AG04450 (cell line): ENCODE measurements around the gene ARHGAP1. TPM values are rescaled to one million over a fixed set of nuclear protein-coding genes. Genes with fewer than 3 reads are reported as not detected.

ENCODE experiments used
- CTCF ChIA-PET: fragments of 300-600, 350-600 bp; formaldehyde crosslinking; extraction: SDS; loops from one replicate; lab custom pipeline; 2022; ENCODE audit warnings: antibody characterized with exemption, inconsistent platforms; lab: Charles Lee
- POLR2A ChIA-PET: fragments of 350-600 bp; formaldehyde crosslinking; extraction: SDS; loops from one replicate; lab custom pipeline; 2021; ENCODE audit warnings: antibody characterized with exemption, inconsistent platforms; lab: Yijun Ruan, JAX
- DNase-seq: peaks from one replicate; pipeline ENCODE4 v3.0.0-alpha.2; 2011; ENCODE audit warnings: low read depth, low spot score
- H3K27ac ChIP-seq: one replicate; pipeline ENCODE4 v1.5.1; 2012; ENCODE audit warnings: low read depth, low read length, control low read depth
- H3K27me3 ChIP-seq: one replicate; pipeline ENCODE4 v1.6.0; 2012; ENCODE audit warnings: low read length; ENCODE audit not compliant: control insufficient read depth, insufficient read depth
- H3K4me3 ChIP-seq: 2 replicates; pipeline ENCODE4 v1.5.1; 2011; ENCODE audit warnings: mild to moderate bottlenecking, low read depth, low read length, control low read depth
- H3K9me3 ChIP-seq: 2 replicates; pipeline ENCODE4 v1.5.1; 2012; ENCODE audit warnings: low read length; ENCODE audit not compliant: control insufficient read depth, insufficient read depth
- CTCF ChIP-seq: IDR thresholded peaks from 2 replicates; pipeline ENCODE4 v1.5.1; 2011; ENCODE audit warnings: low read depth, low read length, control low read depth, inconsistent platforms
- polyA plus RNA-seq: library from polyadenylated mRNA; depleted of rRNA; stranded (reverse); fragments of >200 nt; gene quantifications from 2 replicates; pipeline ENCODE4 v1.2.3, GENCODE V29; 2011

Gene ARHGAP1
- polyA plus RNA-seq, 1 experiment = 42.4 TPM

GRCh38 chr11:46678741-46679130, 21.7 kb downstream of the ARHGAP1 start:
- Histone ChIP-seq H3K27ac (no peak overlapping the region), H3K9me3 (no peaks in the 10 kb centered on the region), H3K4me3 (no peak overlapping the region), H3K27me3 (no peaks in the 10 kb centered on the region)
- ChIA-PET CTCF (no interaction called here), POLR2A (no interaction called here)
- no peak for DNase-seq
- TF ChIP-seq CTCF = no peak

- ChIA-PET POLR2A (interaction anchor here (0.7 kb wide), 1 partner anchor 29 kb away, joined by 5 read pairs; no protein-coding TSS in a partner anchor), CTCF (no interaction called here)
- TF ChIP-seq CTCF = no peak
- Histone ChIP-seq H3K9me3 (no peaks in the 10 kb centered on the region), H3K27ac (no peak overlapping the region), H3K27me3 (no peaks in the 10 kb centered on the region), H3K4me3 (no peak overlapping the region)
- no peak for DNase-seq
These were observed 22.3 kb downstream of the ARHGAP1 start for GRCh38 chr11:46677991-46678740.

- no peaks in the 10 kb centered on the region for H3K27me3 ChIP-seq
- H3K4me3 ChIP-seq = no peak overlapping the region
- TF ChIP-seq CTCF = no peak
- H3K9me3 ChIP-seq = no peaks in the 10 kb centered on the region
- no peak overlapping the region for H3K27ac ChIP-seq
- CTCF ChIA-PET = no interaction called here
- POLR2A ChIA-PET = interaction anchor here (0.7 kb wide), 1 partner anchor 28 kb away, joined by 5 read pairs; no protein-coding TSS in a partner anchor
- DNase-seq = no peak
These were observed 23.2 kb downstream of the ARHGAP1 start for GRCh38 chr11:46677169-46677568.

DNA sequence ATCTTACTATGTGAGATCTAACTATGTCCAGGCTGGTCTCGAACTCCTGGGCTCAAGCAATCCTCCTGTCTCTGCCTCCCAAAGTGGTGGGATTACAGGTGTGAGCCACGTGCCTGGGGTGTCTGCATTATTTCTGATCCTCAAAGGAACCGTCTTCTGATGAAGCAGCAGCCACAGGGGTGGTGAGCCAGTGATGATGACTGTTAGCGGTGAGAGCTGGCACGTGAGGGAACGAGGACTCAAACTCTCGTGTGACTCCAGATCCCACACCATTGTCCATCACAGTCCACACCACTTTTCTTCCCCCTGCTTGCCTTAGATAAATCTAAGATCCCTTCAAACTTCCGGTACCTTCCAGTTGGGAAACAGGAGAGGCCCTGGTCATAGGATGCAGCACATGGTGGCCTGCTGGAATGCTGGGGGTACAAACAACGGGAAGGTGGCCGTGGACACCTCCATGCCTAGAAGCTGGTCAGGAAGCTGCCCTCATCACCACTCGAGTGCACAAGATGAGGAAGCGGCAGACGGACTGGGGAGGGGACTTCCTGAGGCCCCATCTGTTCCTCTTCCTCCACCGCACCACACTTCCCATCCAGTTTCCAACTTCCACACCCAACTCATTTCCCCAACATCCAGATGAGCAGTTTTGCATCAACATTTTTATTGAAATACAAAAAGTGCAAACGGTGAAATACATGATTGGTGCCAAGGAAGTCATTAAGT, 23.8 kb downstream of the ARHGAP1 start:
- CTCF ChIA-PET = no interaction called here
- no peaks in the 10 kb centered on the region for H3K9me3 ChIP-seq
- no peak overlapping the region for H3K27ac ChIP-seq
- no peak for DNase-seq
- no peak for TF ChIP-seq CTCF
- POLR2A ChIA-PET = interaction anchor here (0.8 to 2.0 kb wide), 2 partner anchors 8 to 83 kb away, joined by 3 to 7 read pairs; partner anchors contain the start of gene AMBRA1
- H3K27me3 ChIP-seq = no peaks in the 10 kb centered on the region
- no peak overlapping the region for H3K4me3 ChIP-seq

DNA sequence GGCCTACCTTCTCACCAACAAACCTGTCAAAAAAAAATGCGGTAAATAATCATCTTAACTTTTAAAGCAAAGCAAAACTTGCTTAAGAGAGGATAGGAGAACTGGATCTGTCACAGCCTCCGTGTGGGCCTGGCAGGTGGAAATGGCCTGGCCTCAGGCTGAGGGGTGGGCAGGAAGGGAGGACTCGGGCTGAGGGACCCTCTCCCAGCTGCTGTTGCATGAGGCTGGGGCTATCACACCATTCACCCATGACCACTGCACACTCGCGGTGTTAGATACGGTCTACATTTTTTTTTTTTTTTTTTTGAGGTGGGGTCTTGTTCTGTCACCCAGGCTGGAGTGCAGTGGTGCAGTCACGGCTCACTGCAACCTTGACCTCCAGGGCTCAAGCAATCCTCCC, 24.5 kb downstream of the ARHGAP1 start:
- H3K27me3 ChIP-seq = no peaks in the 10 kb centered on the region
- POLR2A ChIA-PET = interaction anchor here (0.8 to 2.0 kb wide), 2 partner anchors 8 to 82 kb away, joined by 3 to 7 read pairs; partner anchors contain the start of gene AMBRA1
- TF ChIP-seq CTCF = no peak
- DNase-seq = no peak
- H3K4me3 ChIP-seq = no peak overlapping the region
- CTCF ChIA-PET = interaction anchor here (0.7 kb wide), 1 partner anchor 17 kb away, joined by 3 read pairs; no protein-coding TSS in a partner anchor
- peak overlapping the region; percentile 68 for H3K27ac ChIP-seq
- no peaks in the 10 kb centered on the region for H3K9me3 ChIP-seq
